Left hindlimb (tissue), 1 donor: ENCODE data around the gene ATF6.
A peak's percentile ranks its signal among the peaks of the same experiment; 100 is the strongest.
"Not testable (repeated sequence)": the region's sequence is repeated elsewhere in the genome, so short reads cannot be mapped to it uniquely, and the experiment has no call there.

Experiments
- DNase-seq: peaks from one replicate; pipeline ENCODE4 v3.0.0-alpha.2; 2018

ATF6 gene

GRCh38 chr1:161736335-161736969, 29.7 kb upstream of the ATF6 start:
- no peak for DNase-seq

DNA sequence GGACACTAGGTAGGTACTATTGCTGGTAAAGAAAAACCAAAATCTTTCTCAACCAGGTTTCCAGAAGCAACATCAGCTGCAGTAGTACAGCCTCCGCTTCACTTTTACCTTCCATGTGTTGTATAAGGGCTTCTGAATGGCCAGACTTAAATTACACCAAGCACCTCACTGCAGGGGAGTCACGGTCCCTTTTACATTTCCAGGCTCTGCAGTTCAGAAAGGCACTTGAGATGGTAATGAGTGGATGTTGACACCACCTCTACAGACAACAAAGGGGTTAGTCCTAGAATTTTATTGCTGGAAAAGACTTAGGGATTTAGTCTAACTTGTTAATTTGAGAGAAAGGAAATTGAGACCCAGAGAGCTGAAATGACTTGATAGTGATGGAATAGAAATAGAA, 28.5 kb upstream of the ATF6 start:
- DNase-seq = no peak

- no peak for DNase-seq
These were observed 27.4 kb upstream of the ATF6 start for GRCh38 chr1:161738627-161739287.

- no peak for DNase-seq
These were observed 26.1 kb upstream of the ATF6 start for GRCh38 chr1:161739865-161740566.

GRCh38 chr1:161740921-161741320, 25.2 kb upstream of the ATF6 start:
- DNase-seq = no peak

DNA sequence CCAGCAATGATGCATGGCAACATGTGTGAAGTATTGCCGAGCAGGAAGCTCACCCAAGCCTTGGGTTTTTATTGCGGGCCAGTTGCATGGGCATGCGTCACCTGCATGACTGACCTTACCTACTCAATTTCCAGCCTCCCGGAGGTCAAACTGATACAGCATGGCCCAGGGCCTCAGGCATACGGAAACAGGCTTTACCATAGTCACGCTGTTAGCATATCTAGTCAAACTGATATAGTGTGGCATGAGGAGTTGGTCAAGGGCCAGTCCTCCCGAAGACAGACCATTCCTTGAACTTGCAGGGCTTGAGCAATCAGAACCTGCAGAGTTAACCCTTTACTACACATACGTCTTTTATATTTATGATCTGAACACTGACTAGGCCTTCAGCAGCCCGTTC, 22.9 kb upstream of the ATF6 start:
- DNase-seq = no peak

DNA sequence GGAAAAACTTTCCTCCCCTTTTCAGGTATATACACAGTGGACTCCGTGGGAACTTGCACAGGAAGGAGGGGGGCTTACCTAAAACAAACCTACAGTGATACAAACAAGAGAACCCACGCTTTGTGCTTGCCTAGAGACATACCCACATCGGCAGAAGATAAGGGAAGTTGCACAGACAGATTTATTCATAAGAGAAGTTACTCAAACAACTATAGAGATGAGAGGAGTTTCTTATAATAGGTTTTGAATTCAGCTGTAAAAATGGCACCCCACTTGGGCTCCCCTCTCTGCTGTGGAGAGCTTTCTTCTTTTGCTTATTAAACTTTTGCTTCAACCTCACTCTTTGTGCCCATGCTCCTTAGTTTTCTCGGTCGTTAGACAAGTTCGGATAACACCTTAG, 18.3 kb upstream of the ATF6 start:
- DNase-seq = no peak

- peak; percentile 96 for DNase-seq
These were observed 16.4 kb upstream of the ATF6 start, which contains the start of gene DUSP12 for GRCh38 chr1:161749509-161750407. Gene DUSP12 (plus strand): TSS chr1:161749786. CDS start chr1:161749802, 16 bp downstream.

GRCh38 chr1:161763522-161764098, 2.5 kb upstream of the ATF6 start:
- no peak for DNase-seq

DNA sequence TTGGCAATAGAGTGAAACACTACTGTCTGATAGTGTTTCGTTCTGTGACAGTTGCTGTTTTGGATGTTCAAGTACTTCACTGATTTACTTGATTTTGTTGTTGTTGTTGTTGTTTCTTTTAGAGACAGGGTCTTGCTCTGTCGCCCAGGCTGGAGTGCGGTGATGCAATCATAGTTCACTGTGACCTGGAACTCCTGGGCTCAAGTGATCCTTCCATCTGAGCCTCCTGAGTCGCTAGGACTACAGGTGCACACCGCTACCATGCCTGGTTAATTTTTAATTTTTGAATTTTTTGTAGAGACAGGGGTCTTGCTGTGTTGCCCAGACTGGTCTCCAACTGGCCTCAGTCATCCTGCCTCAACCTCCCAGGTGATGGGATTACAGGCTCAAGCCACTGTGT, 2.3 kb downstream of the ATF6 start:
- no peak for DNase-seq

- DNase-seq = no peak
These were observed 3.0 kb downstream of the ATF6 start for GRCh38 chr1:161768986-161769672.

GRCh38 chr1:161769673-161770045, 3.5 kb downstream of the ATF6 start:
- not testable (repeated sequence) for DNase-seq

DNA sequence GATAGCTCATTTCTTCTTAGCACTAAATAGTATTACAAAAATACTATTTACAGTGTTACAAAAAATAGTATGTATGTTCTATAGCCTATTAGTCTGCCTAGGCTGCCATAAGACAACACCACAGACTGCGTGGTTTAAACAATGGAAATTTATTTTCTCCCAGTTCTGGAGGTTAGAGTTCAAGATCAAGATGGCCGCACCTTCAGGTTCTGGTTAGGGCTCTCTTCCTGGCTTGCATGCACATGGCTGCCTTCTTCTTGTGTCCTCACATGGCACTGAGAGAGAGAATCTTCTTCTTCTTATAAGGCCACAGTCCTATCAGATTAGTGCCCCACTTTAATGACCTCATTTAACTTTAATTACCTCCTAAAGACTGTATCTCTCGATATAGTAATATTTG, 4.1 kb downstream of the ATF6 start:
- no peak for DNase-seq

GRCh38 chr1:161771161-161771560, 5.0 kb downstream of the ATF6 start:
- no peak for DNase-seq

DNA sequence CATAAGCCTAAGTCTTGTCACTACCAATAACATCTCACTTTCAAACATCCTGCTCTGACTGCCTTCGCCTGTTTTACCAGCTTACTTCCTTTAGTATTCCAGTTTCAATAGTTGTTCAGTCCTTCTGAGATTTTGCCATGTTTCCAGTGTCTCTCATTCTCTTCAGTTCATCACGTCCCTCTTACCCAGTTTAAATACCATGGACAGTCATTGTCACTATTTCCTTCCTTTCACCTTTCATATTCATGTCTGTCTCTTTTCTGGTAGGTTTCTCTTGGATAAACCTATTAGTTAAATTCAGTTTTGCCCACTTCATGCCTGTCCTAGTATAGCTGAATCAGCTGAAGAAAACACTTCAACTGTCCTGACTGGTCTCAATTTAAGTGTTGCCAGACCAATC, 5.9 kb downstream of the ATF6 start:
- DNase-seq = no peak

- DNase-seq = no peak
These were observed 6.3 kb downstream of the ATF6 start for GRCh38 chr1:161772397-161772796.

GRCh38 chr1:161773791-161774190, 7.7 kb downstream of the ATF6 start:
- no peak for DNase-seq

DNA sequence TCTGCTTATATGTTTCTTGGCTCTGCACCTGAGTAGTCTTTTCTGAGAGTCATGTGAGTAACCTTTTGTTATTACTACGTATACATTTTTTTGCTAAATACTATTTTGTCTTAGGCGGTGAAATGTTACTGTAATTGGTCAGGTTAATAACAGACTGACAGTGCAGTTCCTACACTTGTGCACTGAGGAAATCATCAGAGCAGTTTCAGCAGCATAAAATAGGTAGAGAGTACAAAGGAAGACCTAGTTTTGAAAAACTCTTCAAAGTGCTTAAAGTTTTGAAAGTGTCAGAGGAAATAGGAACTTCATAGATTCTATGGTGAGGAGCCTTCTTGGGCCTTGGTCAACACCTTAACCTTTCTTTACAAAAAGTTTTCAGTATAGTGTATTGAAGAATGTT, 11.1 kb downstream of the ATF6 start:
- DNase-seq = no peak

GRCh38 chr1:161778522-161778921, 12.4 kb downstream of the ATF6 start:
- no peak for DNase-seq

DNA sequence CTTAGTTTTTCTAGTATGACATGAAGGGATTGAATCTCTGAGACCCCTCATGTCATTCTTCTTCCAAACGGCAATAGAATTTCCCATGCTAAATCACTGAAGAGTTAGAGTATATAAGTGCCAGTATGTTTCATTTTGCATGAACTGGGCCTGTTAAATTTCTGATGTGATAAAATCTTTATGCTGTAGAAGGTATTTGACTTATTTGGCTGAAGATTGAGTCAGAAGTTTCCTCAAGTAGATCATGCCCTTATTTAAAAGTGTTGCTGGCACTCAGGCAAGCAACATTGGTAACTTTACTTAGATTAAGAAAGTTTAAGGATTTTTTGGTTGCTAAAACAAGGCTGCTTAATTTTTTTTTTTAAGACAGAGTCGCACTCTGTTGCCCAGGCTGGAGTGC, 13.3 kb downstream of the ATF6 start:
- no peak for DNase-seq

- no peak for DNase-seq
These were observed 15.9 kb downstream of the ATF6 start for GRCh38 chr1:161781995-161782394.

DNA sequence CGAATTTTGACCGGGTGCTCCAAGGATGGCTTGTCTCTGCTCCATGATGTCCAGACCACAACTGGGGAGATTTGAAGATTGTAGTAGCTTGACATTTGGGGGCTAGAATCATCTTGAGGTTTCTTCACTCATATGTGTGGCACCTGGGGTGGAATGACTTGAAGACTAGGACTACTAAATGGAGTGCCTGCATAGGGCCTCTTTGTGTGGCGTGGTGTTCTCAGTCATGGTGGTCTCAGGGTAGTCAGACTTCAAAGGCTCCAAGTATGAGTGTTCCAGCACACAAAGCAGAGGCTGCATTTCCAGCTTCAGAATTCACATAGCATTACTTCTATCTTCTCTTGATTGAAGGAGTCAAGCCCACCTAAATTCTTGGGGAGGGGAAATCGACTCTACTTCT, 16.8 kb downstream of the ATF6 start:
- DNase-seq = no peak
